GM20431 (cell line): ENCODE data around the gene VAMP8.
"Not testable (repeated sequence)": the region's sequence is repeated elsewhere in the genome, so short reads cannot be mapped to it uniquely, and the experiment has no call there.

Experiments
- in situ Hi-C: fragments of 300-500 bp; cut with MseI, MboI; formaldehyde crosslinking; loops from one replicate; pipeline ENCODE4 v1.15.0; 2020; ENCODE audit warnings: low sequenced_read_pairs; ENCODE audit not compliant: unreplicated experiment

The VAMP8 gene

DNA sequence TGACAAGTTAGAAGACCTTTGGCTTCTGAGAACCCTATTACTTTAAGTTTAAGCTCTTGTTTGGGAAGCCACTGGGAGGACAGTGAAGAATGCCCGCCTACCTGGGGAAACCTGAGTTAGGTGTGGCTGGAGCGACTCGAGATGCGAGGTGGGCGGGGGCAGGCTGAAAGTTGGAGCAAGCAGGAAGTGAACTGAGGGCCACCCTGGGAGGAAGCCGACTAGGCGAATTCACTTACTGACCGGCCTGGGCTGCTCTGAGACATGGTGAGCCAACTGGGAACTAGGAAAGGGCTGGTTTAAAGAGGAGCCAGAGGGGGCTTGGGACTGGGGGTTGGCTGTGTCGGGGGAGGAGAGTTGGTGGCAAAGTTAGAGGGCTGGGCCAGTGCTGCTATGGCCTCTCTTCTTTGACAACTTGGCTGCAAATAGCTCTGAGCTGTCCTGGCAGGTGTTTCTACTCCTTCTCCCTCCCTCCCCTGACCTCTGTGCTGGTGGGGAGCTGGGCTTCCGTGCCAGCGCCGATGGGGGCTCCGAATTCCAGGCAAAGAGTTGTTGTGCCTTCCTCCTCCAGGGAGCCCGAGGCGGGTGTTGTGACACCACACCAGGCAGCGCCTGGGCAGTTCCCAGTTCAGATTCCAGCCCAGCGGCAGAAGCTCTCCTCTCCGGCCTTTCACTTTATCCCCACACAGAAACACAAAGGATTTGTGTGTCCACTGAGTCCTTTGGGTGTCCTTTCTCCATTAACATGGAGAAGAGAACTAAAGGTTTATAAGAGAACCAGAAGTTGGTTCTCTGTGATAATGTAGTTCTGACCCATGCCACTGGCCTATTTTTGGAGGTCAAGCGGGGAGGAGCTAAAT lies at the start of gene VAMP8:
TSS of gene VAMP8 (plus strand) at position 201 of the 857 bp plus-strand sequence. CDS start at position 262, 61 bp downstream.
- in situ Hi-C loops = no loop called here

DNA sequence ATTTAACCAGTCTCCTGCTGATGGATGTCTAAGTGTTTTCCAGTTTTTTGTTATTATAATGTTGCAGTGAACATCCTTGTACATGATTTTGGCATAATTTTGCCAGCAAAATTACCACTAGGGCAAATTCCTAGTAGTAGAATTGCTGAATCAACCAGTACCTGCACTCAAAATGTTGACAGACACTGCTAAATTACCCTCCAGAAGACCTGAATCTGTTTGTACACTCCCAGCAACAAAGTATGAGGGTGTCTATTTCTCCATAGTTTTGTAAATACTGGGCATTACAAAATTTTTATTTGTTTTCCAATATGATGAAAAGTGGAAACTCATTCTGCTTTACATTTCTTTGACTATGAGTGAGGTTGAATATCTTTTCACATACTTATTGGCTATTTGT lies 49.6 kb upstream of the VAMP8 start:
- in situ Hi-C loops = no loop called here

DNA sequence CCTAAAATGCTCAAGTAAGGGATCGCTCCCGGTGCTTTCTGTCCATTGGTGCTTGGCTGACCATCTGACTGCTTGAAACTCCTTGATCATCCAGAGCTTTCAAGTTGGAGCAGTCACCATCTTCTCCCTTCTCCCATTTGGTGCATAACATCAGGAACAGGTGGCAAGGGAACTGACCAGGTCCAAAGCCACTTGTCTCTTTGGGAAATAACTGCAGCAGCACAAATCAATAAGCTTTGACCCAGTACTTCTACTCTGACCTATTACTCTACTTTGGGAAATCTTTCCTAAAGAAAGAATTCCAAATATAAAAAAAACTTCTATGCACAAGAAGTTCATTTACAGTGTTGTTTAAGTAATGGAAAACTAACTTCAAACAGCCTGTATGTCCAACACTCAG lies 49.0 kb upstream of the VAMP8 start:
- in situ Hi-C loops = no loop called here

DNA sequence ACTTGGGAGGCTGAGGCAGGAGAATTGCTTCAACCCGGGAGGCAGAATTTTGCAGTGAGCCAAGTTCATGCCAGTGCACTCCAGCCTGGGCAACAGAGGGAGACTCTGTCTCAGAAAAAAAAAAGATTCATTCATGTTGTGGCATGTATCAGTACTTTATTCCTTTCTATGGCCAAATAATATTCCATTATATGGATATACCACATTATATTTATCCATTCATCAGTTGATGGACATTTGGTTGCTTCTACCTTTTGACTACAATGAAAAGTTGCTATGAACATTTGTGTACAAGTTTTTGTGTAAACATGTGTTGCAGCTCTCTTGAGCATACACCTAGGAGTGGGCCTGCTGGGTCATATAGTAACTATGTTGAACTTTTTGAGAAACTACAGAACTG lies 47.6 kb upstream of the VAMP8 start:
- in situ Hi-C loops = no loop called here

DNA sequence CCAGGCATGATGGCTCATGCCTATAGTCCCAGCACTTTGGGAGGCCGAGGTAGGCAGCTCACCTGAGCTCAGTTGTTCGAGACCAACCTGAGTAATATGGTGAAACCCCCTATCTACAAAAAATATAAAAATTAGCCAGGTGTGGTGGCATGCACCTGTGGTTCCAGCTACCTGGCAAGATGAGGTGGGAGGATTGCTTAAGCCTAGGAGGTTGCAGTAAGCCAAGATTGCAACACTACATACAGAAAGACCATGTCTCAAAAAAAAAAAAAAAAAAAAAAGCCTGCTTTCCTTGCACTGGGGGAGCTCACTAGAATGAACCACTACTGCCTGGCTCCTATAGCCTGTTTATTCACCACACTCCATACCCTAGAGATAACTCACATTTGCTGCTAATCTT lies 45.8 kb upstream of the VAMP8 start:
- in situ Hi-C loops = no loop called here

DNA sequence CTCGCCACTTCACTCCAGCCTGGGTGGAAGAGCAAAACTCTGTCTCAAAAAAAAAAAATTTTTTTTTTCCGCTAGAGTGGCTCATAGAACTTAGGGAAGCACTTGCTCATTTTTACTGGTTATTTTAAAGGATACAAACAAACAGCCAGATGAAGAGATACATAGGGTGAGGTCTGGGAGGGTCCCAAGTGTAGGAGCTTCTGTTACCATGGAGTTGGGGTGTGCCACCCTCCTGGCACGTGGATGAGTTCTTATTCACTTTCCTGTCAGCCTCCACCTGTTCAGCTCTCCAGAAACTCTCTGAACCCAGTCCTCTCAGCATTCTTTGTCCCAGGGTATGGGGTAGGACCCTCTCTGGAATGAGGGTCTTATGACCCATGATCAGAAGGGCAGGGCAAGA lies 43.3 kb upstream of the VAMP8 start:
- in situ Hi-C loops = no loop called here

DNA sequence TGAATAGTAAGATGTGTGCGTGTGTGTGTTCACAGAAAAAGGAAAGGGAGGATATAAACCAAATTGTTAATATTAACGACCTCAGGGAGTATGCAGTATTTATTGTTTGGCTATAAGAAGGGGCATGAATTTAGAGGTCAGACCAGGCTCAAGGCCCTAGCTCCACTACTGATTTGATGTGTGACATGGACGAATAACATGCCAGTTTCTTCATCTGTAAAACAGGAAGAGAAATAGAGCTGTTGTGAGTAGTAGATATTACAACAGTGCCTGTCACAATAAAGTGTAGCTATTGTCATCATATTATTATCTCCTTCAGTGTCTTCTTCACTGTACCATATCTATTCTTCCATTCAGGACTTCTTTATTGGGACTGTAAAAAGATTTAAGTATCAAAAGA lies 42.5 kb upstream of the VAMP8 start:
- in situ Hi-C loops = no loop called here

DNA sequence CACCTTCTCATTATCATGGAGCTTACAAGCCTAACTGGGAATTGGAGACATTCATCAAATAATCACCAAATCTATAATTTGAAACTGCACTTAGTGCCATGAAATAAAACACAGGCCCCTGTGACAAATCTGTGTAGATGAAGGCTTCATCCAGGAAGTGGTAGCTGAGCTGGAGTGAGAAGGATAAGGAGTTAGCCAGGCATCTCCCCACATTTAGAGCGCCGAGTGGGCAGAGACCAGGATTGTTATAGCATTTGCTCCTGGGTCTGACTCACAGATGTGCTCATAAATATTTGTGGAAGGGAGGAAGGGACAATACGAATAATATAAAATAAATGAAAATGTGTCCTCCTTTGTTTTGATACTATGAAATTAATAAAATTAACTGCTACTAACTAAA lies 40.9 kb upstream of the VAMP8 start:
- in situ Hi-C loops = no loop called here

DNA sequence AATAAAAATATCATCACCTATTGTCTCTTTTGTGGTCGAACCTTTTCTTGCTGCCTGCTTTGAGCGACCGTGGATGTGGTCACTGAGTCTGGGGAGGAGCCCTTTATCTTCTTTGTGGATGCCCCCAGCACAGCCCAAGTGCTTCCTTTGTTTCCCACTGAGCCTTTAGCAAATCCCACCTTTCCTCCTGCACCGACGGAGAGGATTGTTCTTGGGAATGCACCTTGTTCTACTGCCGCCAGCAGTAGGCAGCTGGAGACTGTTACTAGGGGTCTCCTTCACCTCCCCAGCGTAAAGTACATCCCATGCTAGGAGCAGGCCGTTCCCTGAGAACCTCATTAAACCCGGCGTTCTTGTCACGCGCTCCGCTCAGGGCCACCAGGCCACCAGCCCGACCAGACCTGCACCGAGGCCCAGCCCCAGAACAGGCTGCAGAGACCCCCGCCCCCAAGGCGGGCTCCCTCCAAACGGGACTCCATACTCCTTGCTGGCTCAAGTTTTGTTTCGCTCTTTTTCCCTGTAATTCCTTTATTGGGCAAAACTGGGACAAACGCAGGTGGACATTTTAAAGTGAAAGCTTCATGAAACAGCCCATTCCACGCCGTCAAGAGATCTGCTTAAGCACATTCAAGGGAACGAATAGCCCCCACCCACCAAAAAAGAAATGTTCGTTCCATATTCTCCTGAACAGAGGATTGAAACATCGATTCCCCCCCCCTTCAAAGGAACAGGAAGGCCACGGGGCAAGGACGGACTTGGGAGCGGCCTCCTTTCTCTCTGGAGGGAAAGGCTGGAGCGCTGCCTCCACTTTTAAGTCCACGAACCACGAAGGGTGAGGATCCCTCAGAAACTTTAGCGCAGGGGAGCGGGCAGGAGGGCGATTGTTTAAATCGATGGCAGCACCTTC lies 39.5 kb upstream of the VAMP8 start:
- in situ Hi-C loops = no loop called here

DNA sequence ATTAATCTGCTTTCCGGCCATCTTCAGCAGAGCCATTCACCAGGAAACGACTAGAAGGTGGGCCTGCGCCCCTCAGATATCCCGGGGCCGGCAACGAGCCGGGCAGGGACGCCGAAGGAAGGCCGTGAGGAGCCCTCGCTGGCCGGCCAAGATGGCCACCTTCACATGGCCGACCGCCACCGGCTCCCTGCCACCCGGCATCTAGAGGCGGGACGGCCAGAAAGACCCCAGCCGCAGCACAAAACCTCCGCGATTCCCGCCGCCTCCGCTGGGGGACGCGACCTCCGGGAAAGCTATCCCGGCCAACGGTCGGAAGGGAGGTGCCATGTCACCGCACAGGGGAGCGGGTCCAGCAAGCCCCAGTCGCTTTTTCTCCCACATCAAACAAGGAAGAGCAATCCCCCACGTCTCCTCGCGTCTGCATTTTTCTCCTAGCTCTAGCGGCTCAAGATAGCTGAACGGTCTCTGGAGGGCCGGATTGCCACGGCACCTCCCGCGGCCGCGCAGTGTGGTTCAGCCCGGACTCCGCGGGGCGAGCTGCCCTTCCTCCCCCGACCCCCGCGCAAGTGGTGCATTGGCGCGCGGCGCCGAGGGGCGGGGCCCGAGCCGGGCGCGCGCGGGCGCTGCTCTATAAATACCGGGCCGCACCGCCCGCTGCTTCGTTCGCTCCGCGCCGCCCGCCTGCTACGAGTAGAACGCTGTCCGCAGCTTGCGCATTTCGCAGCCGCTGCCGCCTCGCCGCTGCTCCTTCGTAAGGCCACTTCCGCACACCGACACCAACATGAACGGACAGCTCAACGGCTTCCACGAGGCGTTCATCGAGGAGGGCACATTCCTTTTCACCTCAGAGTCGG lies 38.7 kb upstream of the VAMP8 start, which contains the start of gene MAT2A:
TSS of gene MAT2A (plus strand) at position 662 of the 854 bp plus-strand sequence. CDS start at position 782, 120 bp downstream.
- in situ Hi-C loops = no loop called here

DNA sequence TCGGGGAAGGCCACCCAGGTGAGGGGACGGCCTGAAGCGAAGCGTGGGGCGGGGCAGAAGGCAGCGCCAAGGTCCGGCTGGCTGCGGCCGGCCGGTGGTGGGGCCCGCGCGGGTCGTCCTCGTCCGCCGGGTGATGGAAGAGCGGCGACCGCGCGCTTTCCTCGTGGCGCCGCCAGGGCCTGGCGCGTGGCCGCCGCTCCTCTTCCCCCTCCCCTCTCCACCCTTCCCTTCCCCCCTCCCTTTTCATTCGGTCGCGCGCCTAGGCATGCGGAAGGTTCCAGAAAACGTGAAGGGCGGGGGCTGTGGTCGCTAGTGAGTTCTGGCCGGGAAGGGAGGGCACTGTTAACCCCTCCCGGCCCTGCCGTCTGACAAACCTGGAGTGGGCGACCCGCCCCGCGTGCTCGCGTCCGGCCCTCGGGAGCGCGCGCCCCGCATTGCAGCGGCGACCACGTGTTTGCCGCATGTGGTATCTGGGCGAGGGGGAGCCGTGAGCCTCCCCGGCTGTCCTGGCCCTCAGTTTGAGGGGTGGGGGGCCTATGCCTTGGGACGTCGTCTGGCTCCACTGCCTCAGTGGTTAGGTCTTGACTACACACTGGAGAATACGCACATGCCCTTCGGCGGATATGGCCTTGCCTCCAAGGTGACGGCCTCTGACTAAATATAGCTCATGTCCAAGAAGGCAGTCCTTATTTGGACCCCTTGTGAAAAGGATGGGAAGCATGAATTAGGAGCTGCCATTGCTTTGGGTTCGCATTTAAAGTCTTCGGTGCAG lies 37.8 kb upstream of the VAMP8 start:
- in situ Hi-C loops = no loop called here

DNA sequence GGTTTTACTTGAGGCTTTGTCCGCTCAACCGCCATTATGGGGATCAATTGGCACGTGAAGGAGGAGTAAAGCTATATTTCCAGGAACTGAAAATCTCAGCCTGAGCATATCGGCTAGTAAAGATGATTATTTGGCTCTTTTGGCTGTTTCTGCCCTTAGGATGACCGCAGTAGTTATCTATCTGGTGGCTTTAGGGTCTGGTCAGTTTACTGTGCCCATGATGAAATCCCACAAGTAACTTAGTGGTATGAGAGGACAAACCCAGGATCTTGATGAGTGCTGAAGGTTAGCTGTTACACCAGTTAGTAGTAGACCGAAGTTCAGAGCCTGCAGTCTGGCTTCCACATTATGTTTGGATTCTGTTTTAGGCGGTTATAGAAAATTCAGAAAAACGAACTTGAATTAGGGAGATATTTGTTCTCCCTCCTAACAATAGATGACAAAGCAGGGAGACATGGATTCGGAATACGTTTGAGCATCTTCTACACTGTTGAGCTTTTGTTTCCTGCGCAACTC lies 37.2 kb upstream of the VAMP8 start:
- in situ Hi-C loops = no loop called here

DNA sequence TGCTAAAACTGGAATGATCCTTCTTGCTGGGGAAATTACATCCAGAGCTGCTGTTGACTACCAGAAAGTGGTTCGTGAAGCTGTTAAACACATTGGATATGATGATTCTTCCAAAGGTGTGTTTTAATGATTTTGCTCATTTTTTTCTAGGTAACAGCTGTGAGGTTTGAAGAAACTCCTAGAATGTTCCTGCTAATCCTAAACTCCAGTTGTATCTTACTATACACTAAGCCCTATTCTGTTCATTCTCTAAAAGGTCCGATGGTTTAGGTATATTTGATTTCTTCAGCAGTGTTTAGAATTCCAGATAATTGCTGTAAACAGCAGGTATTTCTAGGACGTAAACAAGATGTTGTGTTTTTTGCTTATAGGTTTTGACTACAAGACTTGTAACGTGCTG lies 36.1 kb upstream of the VAMP8 start:
- in situ Hi-C loops = no loop called here

DNA sequence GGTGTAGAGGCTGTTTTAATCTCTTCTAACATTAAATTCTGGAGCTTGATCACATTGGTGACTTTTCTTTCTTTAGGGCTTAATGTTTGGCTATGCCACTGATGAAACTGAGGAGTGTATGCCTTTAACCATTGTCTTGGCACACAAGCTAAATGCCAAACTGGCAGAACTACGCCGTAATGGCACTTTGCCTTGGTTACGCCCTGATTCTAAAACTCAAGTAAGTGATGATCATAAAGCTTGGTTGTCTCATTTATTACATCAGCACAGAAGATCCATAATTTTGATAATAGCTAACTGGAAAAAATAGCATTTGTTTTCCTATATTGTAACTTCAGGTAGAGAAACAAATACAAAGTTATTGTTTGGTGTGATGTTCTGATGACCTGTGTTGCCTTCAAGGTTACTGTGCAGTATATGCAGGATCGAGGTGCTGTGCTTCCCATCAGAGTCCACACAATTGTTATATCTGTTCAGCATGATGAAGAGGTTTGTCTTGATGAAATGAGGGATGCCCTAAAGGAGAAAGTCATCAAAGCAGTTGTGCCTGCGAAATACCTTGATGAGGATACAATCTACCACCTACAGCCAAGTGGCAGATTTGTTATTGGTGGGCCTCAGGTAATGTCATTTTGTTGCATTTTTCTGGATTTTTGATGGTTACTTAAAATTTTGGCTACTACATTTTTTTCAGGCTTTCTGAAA lies 35.5 kb upstream of the VAMP8 start:
- in situ Hi-C loops = no loop called here

DNA sequence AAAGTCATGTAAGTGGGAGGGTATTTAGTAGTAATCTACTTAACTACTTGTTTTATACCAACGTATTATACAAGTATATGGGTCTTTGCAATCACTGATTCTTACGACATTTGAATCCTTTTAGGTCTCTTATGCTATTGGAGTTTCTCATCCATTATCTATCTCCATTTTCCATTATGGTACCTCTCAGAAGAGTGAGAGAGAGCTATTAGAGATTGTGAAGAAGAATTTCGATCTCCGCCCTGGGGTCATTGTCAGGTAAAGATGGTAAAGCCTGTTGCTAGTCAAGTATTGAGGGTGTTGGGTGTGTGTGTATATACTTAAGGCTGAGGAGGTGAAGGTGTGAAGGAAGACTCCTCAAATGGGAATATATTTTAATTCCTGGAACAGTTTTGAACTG lies 34.6 kb upstream of the VAMP8 start:
- in situ Hi-C loops = no loop called here

DNA sequence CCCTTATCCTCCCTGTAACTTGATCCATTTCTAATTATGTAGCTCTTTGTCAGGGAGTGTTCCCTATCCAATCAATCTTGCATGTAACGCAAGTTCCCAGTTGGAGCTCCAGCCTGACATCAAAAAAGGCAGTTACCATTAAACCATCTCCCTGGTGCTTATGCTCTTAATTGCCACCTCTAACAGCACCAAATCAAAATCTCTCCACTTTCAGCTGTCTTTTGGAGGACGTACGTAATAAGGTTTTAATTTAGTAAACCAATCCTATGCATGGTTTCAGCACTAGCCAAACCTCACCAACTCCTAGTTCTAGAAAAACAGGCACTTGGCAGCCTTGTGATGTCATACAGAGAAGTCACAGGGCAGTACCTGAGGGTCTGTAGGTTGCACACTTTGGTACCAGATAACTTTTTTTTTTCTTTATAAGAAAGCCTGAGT lies 33.1 kb upstream of the VAMP8 start:
- in situ Hi-C loops = not testable (repeated sequence)

DNA sequence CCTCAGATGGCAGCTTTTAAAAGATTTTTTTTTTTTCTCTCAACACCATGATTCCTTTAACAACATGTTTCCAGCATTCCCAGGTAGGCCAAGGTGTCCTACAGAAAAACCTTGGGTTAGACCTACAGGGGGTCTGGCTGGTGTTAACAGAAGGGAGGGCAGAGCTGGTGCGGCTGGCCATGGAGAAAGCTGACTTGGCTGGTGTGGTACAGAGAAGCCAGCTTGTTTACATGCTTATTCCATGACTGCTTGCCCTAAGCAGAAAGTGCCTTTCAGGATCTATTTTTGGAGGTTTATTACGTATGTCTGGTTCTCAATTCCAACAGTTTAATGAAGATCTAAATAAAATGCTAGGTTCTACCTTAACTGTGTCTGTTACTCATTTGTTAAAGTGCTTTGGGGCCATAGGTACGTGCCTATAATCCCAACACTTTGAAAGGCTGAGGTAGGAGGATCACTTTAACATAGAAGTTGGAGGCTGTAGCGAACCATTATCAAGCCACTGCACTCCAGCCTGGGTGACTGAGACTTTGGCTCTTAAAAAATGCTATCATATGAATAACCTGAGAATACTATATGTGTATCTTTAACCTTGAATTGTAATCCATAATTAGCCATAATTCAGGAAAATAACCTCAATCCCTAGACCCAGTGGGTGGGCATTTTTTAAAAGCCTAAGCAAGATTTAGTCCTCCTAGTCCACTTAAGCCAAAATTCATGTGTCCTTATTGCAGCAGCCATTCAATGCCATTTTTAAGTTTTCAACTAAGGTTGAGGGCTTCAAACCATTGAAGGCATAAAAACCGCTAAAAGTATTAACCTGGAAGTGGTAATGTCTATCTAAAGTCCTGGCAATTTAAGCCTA lies 32.2 kb upstream of the VAMP8 start:
- in situ Hi-C loops = not testable (repeated sequence)
